NCI-H82 treated with DMSO at 0.1 percent for 48 hours (cell line): ENCODE results near the gene GGA3.
"Not testable (repeated sequence)": the region's sequence is repeated elsewhere in the genome, so short reads cannot be mapped to it uniquely, and the experiment has no call there.

Source experiments
- DNase-seq: peaks from one replicate; lab custom pipeline; 2025; ENCODE audit not compliant: unreplicated experiment; lab: John Stamatoyannopoulos, UW

The GGA3 gene

GRCh38 chr17:75261336-75262111 lies at the start of gene GGA3, which contains the start of gene MRPS7:
Gene GGA3 (minus strand): TSS chr17:75261606. CDS start chr17:75261587, 19 bp downstream.
Gene MRPS7 (plus strand): TSS chr17:75261879. CDS start chr17:75261901, 22 bp downstream.
- DNase-seq, result peak; percentile 87

GRCh38 chr17:75308732-75309629 lies 47.6 kb upstream of the GGA3 start:
- no peak for DNase-seq

GRCh38 chr17:75307957-75308731 lies 46.7 kb upstream of the GGA3 start:
- DNase-seq, result peak; percentile 55

- no peak for DNase-seq
Measured at GRCh38 chr17:75301502-75302206, 40.2 kb upstream of the GGA3 start.

GRCh38 chr17:75301049-75301448 lies 39.6 kb upstream of the GGA3 start:
- DNase-seq, result no peak

- no peak for DNase-seq
Measured at GRCh38 chr17:75300280-75300679, 38.9 kb upstream of the GGA3 start.

GRCh38 chr17:75295201-75296158 lies 34.1 kb upstream of the GGA3 start:
- no peak for DNase-seq

- DNase-seq, result not testable (repeated sequence)
Measured at GRCh38 chr17:75292810-75293448, 31.5 kb upstream of the GGA3 start.

GRCh38 chr17:75289832-75290337 lies 28.5 kb upstream of the GGA3 start:
- DNase-seq, result no peak

GRCh38 chr17:75289115-75289831 lies 27.9 kb upstream of the GGA3 start, which contains the start of gene SLC25A19:
Gene SLC25A19 (minus strand): TSS chr17:75289433. CDS start chr17:75286764, 2,669 bp downstream.
- peak; percentile 96 for DNase-seq

- DNase-seq, result peak; percentile 22
Measured at GRCh38 chr17:75288770-75289114, 27.3 kb upstream of the GGA3 start.

GRCh38 chr17:75288359-75288758 lies 27.0 kb upstream of the GGA3 start:
- DNase-seq, result no peak

GRCh38 chr17:75287221-75287620 lies 25.8 kb upstream of the GGA3 start:
- DNase-seq, result no peak

GRCh38 chr17:75285123-75285522 lies 23.7 kb upstream of the GGA3 start:
- DNase-seq, result no peak

GRCh38 chr17:75280189-75280588 lies 18.8 kb upstream of the GGA3 start:
- not testable (repeated sequence) for DNase-seq

- no peak for DNase-seq
Measured at GRCh38 chr17:75277664-75278071, 16.3 kb upstream of the GGA3 start.

GRCh38 chr17:75273977-75274708 lies 12.7 kb upstream of the GGA3 start:
- no peak for DNase-seq
